Panc1 (cell line): ENCODE data around the gene HDDC2. TPM values are rescaled to one million over a fixed set of nuclear protein-coding genes. Genes with fewer than 3 reads are reported as not detected.

Experiments used
- ATAC-seq: fragments of 200-7000 bp; cut with Tn5 transposase; 2 replicates; pipeline ENCODE4 v1.9.1; 2020; ENCODE audit warnings: mild to moderate bottlenecking, moderate library complexity
- BruUV-seq: library from RNA; stranded (reverse); fragments of 400-500 nt; replicated peaks from 2 replicates; lab custom pipeline; 2021; lab: Mats Ljungman, UMichigan
- CTCF ChIA-PET: fragments of 300-600 bp; sonication (Branson Sonifier 250); formaldehyde crosslinking; loops from one replicate; lab custom pipeline; 2022; ENCODE audit warnings: antibody characterized with exemption; lab: Charles Lee
- POLR2A ChIA-PET: fragments of 300-600 bp; sonication (Branson Sonifier 250); formaldehyde crosslinking; loops from one replicate; lab custom pipeline; 2022; ENCODE audit warnings: antibody characterized with exemption; lab: Charles Lee
- DNase-seq: peaks from one replicate; pipeline ENCODE4 v3.0.0-alpha.2; 2010; ENCODE audit warnings: low read depth, low spot score
- H3K27ac ChIP-seq: 2 replicates; pipeline ENCODE4 v1.5.1; 2011; ENCODE audit warnings: mild to moderate bottlenecking, low read length, inconsistent platforms
- H3K27me3 ChIP-seq: fragments of 200-500 bp; sonication (Bioruptor generic); 2 replicates; pipeline ENCODE4 v1.6.0; 2014; ENCODE audit warnings: low read length, inconsistent platforms; ENCODE audit not compliant: control insufficient read depth, insufficient read depth
- H3K36me3 ChIP-seq: fragments of 200-500 bp; sonication (Bioruptor generic); 2 replicates; pipeline ENCODE4 v1.5.1; 2014; ENCODE audit warnings: inconsistent platforms, mild to moderate bottlenecking, low read length, moderate library complexity; ENCODE audit not compliant: control insufficient read depth, insufficient read depth
- H3K4me1 ChIP-seq: 2 replicates; pipeline ENCODE4 v1.5.1; 2011; ENCODE audit warnings: inconsistent platforms, mild to moderate bottlenecking, low read length, moderate library complexity; ENCODE audit not compliant: control insufficient read depth, insufficient read depth
- H3K4me3 ChIP-seq, 2 experiments: 2 replicates each; pipeline ENCODE4 v1.5.1; 2011 to 2012; ENCODE audit warnings: low read depth in 2 of 2, low read length in 2 of 2, mild to moderate bottlenecking in 2 of 2, inconsistent platforms in 1 of 2, moderate library complexity in 1 of 2
- H3K9me3 ChIP-seq: fragments of 200-500 bp; sonication (Bioruptor generic); 2 replicates; pipeline ENCODE4 v1.5.1; 2014; ENCODE audit warnings: low read depth, mild to moderate bottlenecking, inconsistent platforms, low read length, moderate library complexity; ENCODE audit not compliant: control insufficient read depth, insufficient read depth
- POLR2AphosphoS5 ChIP-seq: IDR thresholded peaks from 2 replicates; pipeline ENCODE4 v1.6.1; 2012; ENCODE audit warnings: mild to moderate bottlenecking, low read depth, low read length, moderate library complexity
- SIN3A ChIP-seq: IDR thresholded peaks from 2 replicates; pipeline ENCODE4 v1.6.1; 2012; ENCODE audit warnings: low read depth, mild to moderate bottlenecking, low read length, moderate library complexity, borderline replicate concordance; ENCODE audit not compliant: insufficient read depth
- TCF7L2 ChIP-seq: IDR thresholded peaks from 2 replicates; pipeline ENCODE4 v1.6.1; 2011; ENCODE audit warnings: mild to moderate bottlenecking, low read depth, low read length, inconsistent platforms
- in situ Hi-C: cut with HindIII; loops from 2 replicates; pipeline ENCODE4 v1.10.0; 2016; ENCODE audit warnings: low sequenced_read_pairs, low pct_unique_long_range_greater_than_20kb
- intact Hi-C: fragments of 100-400 bp; cut with micrococcal nuclease; formaldehyde crosslinking; loops from one replicate; pipeline ENCODE4 v1.10.0; 2022; ENCODE audit not compliant: unreplicated experiment
- total RNA-seq: library from RNA; stranded (reverse); gene quantifications from one replicate; pipeline ENCODE4 v1.2.1, GENCODE V29; 2021; ENCODE audit not compliant: unreplicated experiment
- TF ChIP-seq, protein P1 (sequence below): fragments of 450-650 bp; IDR thresholded peaks from 2 replicates; pipeline ENCODE4 v1.5.1; 2017; ENCODE audit warnings: mild to moderate bottlenecking
- TF ChIP-seq, protein P2 (sequence below), 2 experiments: IDR thresholded peaks; 2 replicates each; pipeline ENCODE4 v1.6.1; 2011 to 2012; ENCODE audit warnings: low read depth in 2 of 2, control low read depth in 1 of 2, low read length in 1 of 2, mild to moderate bottlenecking in 1 of 2, moderate library complexity in 1 of 2; ENCODE audit not compliant: insufficient read depth in 1 of 2

Gene HDDC2
- total RNA-seq, 1 experiment from 2014 or later: 88.8 TPM

DNA sequence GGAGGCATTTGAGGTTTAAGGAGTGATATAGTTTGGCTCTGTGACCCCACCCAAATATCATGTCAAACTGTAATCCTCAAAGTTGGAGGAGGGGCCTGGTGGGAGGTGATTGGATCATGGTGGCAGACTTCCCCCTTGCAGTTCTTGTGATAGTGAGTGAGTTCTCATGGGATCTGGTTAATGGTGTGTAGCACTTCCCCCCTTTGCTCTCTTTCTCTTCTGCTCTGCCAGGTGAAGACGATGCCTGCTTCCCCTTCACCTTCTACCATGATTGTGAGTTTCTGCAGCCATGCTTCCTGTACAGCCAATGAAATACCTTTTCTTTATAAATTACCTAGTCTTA, 1.7 kb upstream of the HDDC2 start:
- DNase-seq (no peak), ATAC-seq (no peak)
- Histone ChIP-seq H3K9me3 (no peaks in the 10 kb centered on the region), H3K27me3 (peaks cover 23% of the 10 kb centered on the region; the same call in 1 of the 2 replicates), H3K27ac (no peak overlapping the region), H3K4me1 (peaks cover 13% of the 10 kb centered on the region), H3K4me3 (no peak overlapping the region), H3K36me3 (peaks cover 12% of the 10 kb centered on the region)
- in situ Hi-C loops (no loop called here), intact Hi-C loops (loop anchor here (5.0 kb wide), 1 partner anchor 336 kb away; no protein-coding TSS in a partner anchor)
- ChIA-PET POLR2A (no interaction called here), CTCF (no interaction called here)
- TF ChIP-seq, protein P1, sequence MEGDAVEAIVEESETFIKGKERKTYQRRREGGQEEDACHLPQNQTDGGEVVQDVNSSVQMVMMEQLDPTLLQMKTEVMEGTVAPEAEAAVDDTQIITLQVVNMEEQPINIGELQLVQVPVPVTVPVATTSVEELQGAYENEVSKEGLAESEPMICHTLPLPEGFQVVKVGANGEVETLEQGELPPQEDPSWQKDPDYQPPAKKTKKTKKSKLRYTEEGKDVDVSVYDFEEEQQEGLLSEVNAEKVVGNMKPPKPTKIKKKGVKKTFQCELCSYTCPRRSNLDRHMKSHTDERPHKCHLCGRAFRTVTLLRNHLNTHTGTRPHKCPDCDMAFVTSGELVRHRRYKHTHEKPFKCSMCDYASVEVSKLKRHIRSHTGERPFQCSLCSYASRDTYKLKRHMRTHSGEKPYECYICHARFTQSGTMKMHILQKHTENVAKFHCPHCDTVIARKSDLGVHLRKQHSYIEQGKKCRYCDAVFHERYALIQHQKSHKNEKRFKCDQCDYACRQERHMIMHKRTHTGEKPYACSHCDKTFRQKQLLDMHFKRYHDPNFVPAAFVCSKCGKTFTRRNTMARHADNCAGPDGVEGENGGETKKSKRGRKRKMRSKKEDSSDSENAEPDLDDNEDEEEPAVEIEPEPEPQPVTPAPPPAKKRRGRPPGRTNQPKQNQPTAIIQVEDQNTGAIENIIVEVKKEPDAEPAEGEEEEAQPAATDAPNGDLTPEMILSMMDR: no peak
- TF ChIP-seq SIN3A (no peak), TCF7L2 (no peak), POLR2AphosphoS5 (no peak)
- TF ChIP-seq, protein P2, sequence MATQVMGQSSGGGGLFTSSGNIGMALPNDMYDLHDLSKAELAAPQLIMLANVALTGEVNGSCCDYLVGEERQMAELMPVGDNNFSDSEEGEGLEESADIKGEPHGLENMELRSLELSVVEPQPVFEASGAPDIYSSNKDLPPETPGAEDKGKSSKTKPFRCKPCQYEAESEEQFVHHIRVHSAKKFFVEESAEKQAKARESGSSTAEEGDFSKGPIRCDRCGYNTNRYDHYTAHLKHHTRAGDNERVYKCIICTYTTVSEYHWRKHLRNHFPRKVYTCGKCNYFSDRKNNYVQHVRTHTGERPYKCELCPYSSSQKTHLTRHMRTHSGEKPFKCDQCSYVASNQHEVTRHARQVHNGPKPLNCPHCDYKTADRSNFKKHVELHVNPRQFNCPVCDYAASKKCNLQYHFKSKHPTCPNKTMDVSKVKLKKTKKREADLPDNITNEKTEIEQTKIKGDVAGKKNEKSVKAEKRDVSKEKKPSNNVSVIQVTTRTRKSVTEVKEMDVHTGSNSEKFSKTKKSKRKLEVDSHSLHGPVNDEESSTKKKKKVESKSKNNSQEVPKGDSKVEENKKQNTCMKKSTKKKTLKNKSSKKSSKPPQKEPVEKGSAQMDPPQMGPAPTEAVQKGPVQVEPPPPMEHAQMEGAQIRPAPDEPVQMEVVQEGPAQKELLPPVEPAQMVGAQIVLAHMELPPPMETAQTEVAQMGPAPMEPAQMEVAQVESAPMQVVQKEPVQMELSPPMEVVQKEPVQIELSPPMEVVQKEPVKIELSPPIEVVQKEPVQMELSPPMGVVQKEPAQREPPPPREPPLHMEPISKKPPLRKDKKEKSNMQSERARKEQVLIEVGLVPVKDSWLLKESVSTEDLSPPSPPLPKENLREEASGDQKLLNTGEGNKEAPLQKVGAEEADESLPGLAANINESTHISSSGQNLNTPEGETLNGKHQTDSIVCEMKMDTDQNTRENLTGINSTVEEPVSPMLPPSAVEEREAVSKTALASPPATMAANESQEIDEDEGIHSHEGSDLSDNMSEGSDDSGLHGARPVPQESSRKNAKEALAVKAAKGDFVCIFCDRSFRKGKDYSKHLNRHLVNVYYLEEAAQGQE (IDR thresholded peaks at IDR 0.05; ENCODE audit: insufficient read depth in 1 of 2, low read depth in 2 of 2, low read length in 1 of 2): no peak
- no TSS peak for BruUV-seq

DNA sequence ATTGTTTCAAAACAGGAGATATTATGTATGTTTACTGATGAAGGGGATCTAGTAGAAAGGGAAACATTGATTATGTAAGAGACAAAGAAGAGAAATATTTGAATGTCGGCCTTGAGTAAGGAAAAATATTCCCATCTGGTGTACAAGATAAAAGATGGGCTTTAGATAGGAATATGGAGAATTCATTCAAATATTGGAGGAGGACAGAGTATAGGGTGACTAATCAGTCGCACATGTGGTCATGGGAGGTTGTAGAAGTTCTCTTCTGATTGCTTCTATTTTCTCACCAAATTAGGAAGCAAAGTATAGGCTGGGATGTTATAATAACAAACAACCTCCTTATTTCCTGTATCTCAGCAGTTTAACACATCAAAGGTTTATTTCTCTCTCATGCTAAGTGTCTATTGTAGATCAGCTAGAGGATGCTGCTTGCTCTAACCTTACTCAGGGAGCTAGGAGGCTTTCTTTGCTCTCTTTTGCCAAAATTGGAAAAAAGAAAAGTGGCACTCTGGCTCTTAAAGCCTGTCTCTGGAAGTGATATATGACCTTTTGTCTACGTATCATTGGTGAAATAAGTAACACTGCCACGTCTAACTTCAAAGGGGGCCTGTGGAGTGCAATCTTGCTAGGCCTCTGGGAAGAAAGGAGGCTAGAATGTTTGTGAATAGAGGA, 1.2 kb upstream of the HDDC2 start:
- intact Hi-C loops: loop anchor here (5.0 kb wide), 1 partner anchor 336 kb away; no protein-coding TSS in a partner anchor
- peaks cover 18% of the 10 kb centered on the region for H3K36me3 ChIP-seq
- DNase-seq (no peak), ATAC-seq (no peak)
- peaks cover 23% of the 10 kb centered on the region; the same call in 1 of the 2 replicates for H3K27me3 ChIP-seq
- POLR2A ChIA-PET: no interaction called here
- BruUV-seq: no TSS peak
- H3K9me3 ChIP-seq: no peaks in the 10 kb centered on the region
- CTCF ChIA-PET: no interaction called here
- no peak overlapping the region for H3K4me3 ChIP-seq
- in situ Hi-C loops: no loop called here
- TF ChIP-seq, protein P1: no peak
- TF ChIP-seq SIN3A (no peak), POLR2AphosphoS5 (no peak), TCF7L2 (no peak; the same call in 1 of the 2 replicates)
- TF ChIP-seq, protein P2 (IDR thresholded peaks at IDR 0.05; ENCODE audit: insufficient read depth in 1 of 2, low read depth in 2 of 2, low read length in 1 of 2): no peak
- H3K4me1 ChIP-seq: peaks cover 13% of the 10 kb centered on the region
- H3K27ac ChIP-seq: no peak overlapping the region; the same call in 1 of the 2 replicates
